HCT116 (cell line): Measurements from ENCODE around the gene CUL4A. TPM values are rescaled to one million over a fixed set of nuclear protein-coding genes. Genes with fewer than 3 reads are reported as not detected.

Experiments
- ATAC-seq: fragments of 200-7000 bp; cut with Tn5 transposase; 2 replicates; pipeline ENCODE4 v1.9.1; 2020; ENCODE audit warnings: mild to moderate bottlenecking, moderate library complexity
- BruUV-seq: library from RNA; stranded (reverse); fragments of 400-500 nt; replicated peaks from 2 replicates; lab custom pipeline; 2021; lab: Mats Ljungman, UMichigan
- CTCF ChIA-PET: fragments of 300-600 bp; sonication (Branson Sonifier 250); formaldehyde crosslinking; loops from one replicate; lab custom pipeline; 2021; ENCODE audit warnings: antibody characterized with exemption; lab: Charles Lee
- POLR2A ChIA-PET: fragments of 300-600, 350-600 bp; sonication (Branson Sonifier 250); formaldehyde crosslinking; loops from one replicate; lab custom pipeline; 2021; ENCODE audit warnings: antibody characterized with exemption; lab: Charles Lee
- RAD21 ChIA-PET, 2 experiments: fragments of 300-600 bp; sonication (Branson Sonifier 250); formaldehyde crosslinking; loops; one replicate each; lab custom pipeline; 2023; ENCODE audit warnings: low total read pairs in 2 of 2; ENCODE audit not compliant: uncharacterized antibody in 2 of 2, unreplicated experiment in 2 of 2, low non-redundant PET in 1 of 2; lab: Charles Lee
- DNase-seq: peaks from one replicate; pipeline ENCODE4 v3.0.0-alpha.2; 2010; ENCODE audit warnings: low read depth, low spot score
- H2AFZ ChIP-seq: fragments of 200-600 bp; shearing (Covaris generic), sonication (generic); 2 replicates; pipeline ENCODE4 v1.6.1; 2017; ENCODE audit warnings: low read depth, mixed run types, mixed read lengths, antibody characterized with exemption, low read length; ENCODE audit not compliant: poor library complexity, severe bottlenecking
- H3K27ac ChIP-seq: 2 replicates; pipeline ENCODE4 v1.5.1; 2012; ENCODE audit warnings: low read depth, low read length
- H3K27me3 ChIP-seq: fragments of 200-600 bp; sonication (generic); 2 replicates; pipeline ENCODE4 v1.6.1; 2016; ENCODE audit warnings: mixed run types, low read length, mixed read lengths; ENCODE audit not compliant: insufficient read depth
- H3K36me3 ChIP-seq, 2 experiments: fragments of 200-500 bp in 1 of 2; fragments of 200-600 bp in 1 of 2; sonication (Bioruptor generic) in 1 of 2; sonication (generic) in 1 of 2; 2 replicates each; pipeline versions ENCODE4 v1.5.1 to v1.6.1; 2014 to 2016; ENCODE audit warnings: low read length in 2 of 2, inconsistent platforms in 1 of 2, mixed read lengths in 1 of 2, mixed run types in 1 of 2; ENCODE audit not compliant: insufficient read depth in 2 of 2, control insufficient read depth in 1 of 2
- H3K4me1 ChIP-seq, 2 experiments: fragments of 200-600 bp in 1 of 2; sonication (generic) in 1 of 2; 2 replicates each; pipeline versions ENCODE4 v1.5.1 to v1.6.1; 2012 to 2017; ENCODE audit warnings: low read length in 2 of 2, inconsistent platforms in 1 of 2, mild to moderate bottlenecking in 1 of 2, mixed read lengths in 1 of 2, mixed run types in 1 of 2, moderate library complexity in 1 of 2; ENCODE audit not compliant: insufficient read depth in 2 of 2, control insufficient read depth in 1 of 2
- H3K4me2 ChIP-seq: fragments of 200-600 bp; sonication (generic); 2 replicates; pipeline ENCODE4 v1.6.1; 2017; ENCODE audit warnings: mixed run types, low read length, mixed read lengths
- H3K4me3 ChIP-seq, 2 experiments: fragments of 200-600 bp in 1 of 2; sonication (generic) in 1 of 2; replicated peaks in 1 of 2; 2 replicates each; pipeline ENCODE4 v1.5.1; 2011 to 2016; ENCODE audit warnings: low read length in 2 of 2, control low read depth in 1 of 2, low read depth in 1 of 2, mild to moderate bottlenecking in 1 of 2, mixed read lengths in 1 of 2, mixed run types in 1 of 2
- H3K79me2 ChIP-seq: fragments of 200-600 bp; sonication (generic); 2 replicates; pipeline ENCODE4 v1.6.1; 2017; ENCODE audit warnings: mild to moderate bottlenecking, mixed run types, low read length, moderate library complexity, mixed read lengths; ENCODE audit not compliant: insufficient read depth
- H3K9ac ChIP-seq: fragments of 200-600 bp; sonication (generic); 2 replicates; pipeline ENCODE4 v1.6.1; 2016; ENCODE audit warnings: low read length, mixed read lengths
- H3K9me2 ChIP-seq: fragments of 200-600 bp; sonication (generic), shearing (Covaris generic); 2 replicates; pipeline ENCODE4 v1.6.1; 2017; ENCODE audit warnings: mixed run types, mild to moderate bottlenecking, moderate library complexity; ENCODE audit not compliant: insufficient read depth
- H3K9me3 ChIP-seq, 2 experiments: fragments of 200-500 bp in 1 of 2; fragments of 200-600 bp in 1 of 2; sonication (Bioruptor generic) in 1 of 2; sonication (generic) in 1 of 2; 2 replicates each; pipeline ENCODE4 v1.6.1; 2014 to 2017; ENCODE audit warnings: low read length in 2 of 2, mixed read lengths in 2 of 2, inconsistent platforms in 1 of 2, low read depth in 1 of 2, mild to moderate bottlenecking in 1 of 2, mixed run types in 1 of 2, moderate library complexity in 1 of 2; ENCODE audit not compliant: control insufficient read depth in 1 of 2, insufficient read depth in 1 of 2
- H4K20me1 ChIP-seq: fragments of 200-600 bp; sonication (generic), shearing (Covaris generic); 2 replicates; pipeline ENCODE4 v1.6.1; 2017; ENCODE audit warnings: mixed run types, mild to moderate bottlenecking, moderate library complexity; ENCODE audit not compliant: insufficient read depth
- CBX3 ChIP-seq: IDR thresholded peaks from 2 replicates; pipeline ENCODE4 v1.6.1; 2012; ENCODE audit warnings: low read depth
- CEBPB ChIP-seq: IDR thresholded peaks from 2 replicates; pipeline ENCODE4 v1.6.1; 2012; ENCODE audit warnings: low read depth
- EGR1 ChIP-seq: IDR thresholded peaks from 2 replicates; pipeline ENCODE4 v1.6.1; 2012; ENCODE audit warnings: low read depth
- JUND ChIP-seq: IDR thresholded peaks from 2 replicates; pipeline ENCODE4 v1.6.1; 2012
- MAX ChIP-seq: IDR thresholded peaks from 2 replicates; pipeline ENCODE4 v1.6.1; 2012
- POLR2A ChIP-seq: IDR thresholded peaks from 2 replicates; pipeline ENCODE4 v1.7.0; 2011; ENCODE audit warnings: borderline replicate concordance; ENCODE audit not compliant: insufficient read depth, insufficient read length; ENCODE audit errors: extremely low read depth
- POLR2AphosphoS5 ChIP-seq: IDR thresholded peaks from 2 replicates; pipeline ENCODE4 v1.6.1; 2011; ENCODE audit warnings: mild to moderate bottlenecking, low read depth, low read length, moderate library complexity
- RAD21 ChIP-seq: IDR thresholded peaks from 2 replicates; pipeline ENCODE4 v1.6.1; 2012; ENCODE audit warnings: low read depth, mild to moderate bottlenecking
- REST ChIP-seq: IDR thresholded peaks from 2 replicates; pipeline ENCODE4 v1.6.1; 2012; ENCODE audit warnings: low read depth
- SP1 ChIP-seq: IDR thresholded peaks from 2 replicates; pipeline ENCODE4 v1.6.1; 2012; ENCODE audit warnings: low read depth
- SRF ChIP-seq: IDR thresholded peaks from 2 replicates; pipeline ENCODE4 v1.6.1; 2012; ENCODE audit warnings: low read depth
- TCF7L2 ChIP-seq: IDR thresholded peaks from 2 replicates; pipeline ENCODE4 v1.7.0; 2011; ENCODE audit warnings: borderline replicate concordance, inconsistent platforms; ENCODE audit not compliant: insufficient read depth, insufficient read length; ENCODE audit errors: extremely low read depth
- ZBTB33 ChIP-seq: IDR thresholded peaks from 2 replicates; pipeline ENCODE4 v1.6.1; 2011; ENCODE audit warnings: mild to moderate bottlenecking, low read length, moderate library complexity; ENCODE audit not compliant: insufficient replicate concordance; ENCODE audit errors: extremely low read depth
- ZFX ChIP-seq: fragments of 450-650 bp; IDR thresholded peaks from 2 replicates; pipeline ENCODE4 v1.6.1; 2017
- ZNF274 ChIP-seq: fragments of 200-500 bp; sonication (Bioruptor generic); IDR thresholded peaks from 2 replicates; pipeline ENCODE4 v1.6.1; 2014; ENCODE audit warnings: mild to moderate bottlenecking, low read depth, low read length, inconsistent platforms
- intact Hi-C: fragments of 100-400 bp; cut with micrococcal nuclease; formaldehyde crosslinking; loops from 2 replicates; pipeline ENCODE4 v1.10.0; 2022
- total RNA-seq: library from RNA; stranded (reverse); gene quantifications from one replicate; pipeline ENCODE4 v1.2.1, GENCODE V29; 2021; ENCODE audit not compliant: unreplicated experiment

CUL4A gene
- total RNA-seq, 1 experiment from 2014 or later, result 76.5 TPM

GRCh38 chr13:113178070-113178895, 31.1 kb upstream of the CUL4A start:
- Histone ChIP-seq H3K9ac (no peak overlapping the region), H3K4me1 (no peaks in the 10 kb centered on the region; a peak in 1 of 4 replicates), H3K27me3 (no peaks in the 10 kb centered on the region), H3K9me2 (no peaks in the 10 kb centered on the region), H4K20me1 (no peaks in the 10 kb centered on the region), H3K4me2 (no peak overlapping the region), H3K36me3 (peaks cover 53 to 61% of the 10 kb centered on the region in 2 experiments), H3K79me2 (peaks cover 5% of the 10 kb centered on the region; the same call in 1 of the 2 replicates), H2AFZ (no peak overlapping the region), H3K9me3 (no peaks in the 10 kb centered on the region), H3K27ac (no peak overlapping the region), H3K4me3 (no peak overlapping the region)
- RAD21 ChIA-PET, result no interaction called here
- intact Hi-C loops, result no loop called here
- CTCF ChIA-PET, result no interaction called here
- POLR2A ChIA-PET, result no interaction called here
- TF ChIP-seq ZFX (no peak), RAD21 (no peak), TCF7L2 (no peak), EGR1 (no peak), POLR2A (no peak), REST (no peak), ZBTB33 (no peak), SRF (no peak), ZNF274 (no peak), SP1 (no peak), MAX (no peak), CBX3 (no peak), POLR2AphosphoS5 (no peak), CEBPB (no peak), JUND (no peak)
- DNase-seq (no peak), ATAC-seq (no peak)
- no TSS peak for BruUV-seq
